Measurements from ENCODE around the gene UBTD2. TPM values are rescaled to one million over a fixed set of nuclear protein-coding genes. Genes with fewer than 3 reads are reported as not detected.

Gene UBTD2
- polyA plus RNA-seq, 1 donor (not counting 4 experiments of a cell fraction or from before 2014, with no cell fraction given), result 16.2 TPM

DNA sequence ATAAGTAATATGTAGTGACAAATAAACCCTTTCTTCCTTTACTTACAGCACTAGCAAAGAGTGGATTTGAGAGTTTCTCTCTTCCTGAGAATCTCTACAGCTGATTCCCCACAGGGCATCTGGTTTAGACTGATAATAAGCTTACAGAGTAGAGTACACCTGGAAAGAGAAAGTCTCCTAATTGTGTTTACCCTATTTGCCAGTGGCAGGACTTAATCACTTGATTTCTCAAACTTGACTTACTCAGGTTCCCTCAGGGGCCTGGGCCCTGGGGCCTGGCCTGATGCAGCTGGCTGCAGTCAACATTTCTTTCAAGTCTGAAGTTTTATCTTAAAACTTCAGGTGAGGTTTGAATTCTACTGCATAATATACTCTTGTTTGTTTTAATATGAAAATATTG, 38.0 kb upstream of the UBTD2 start:
- TF ChIP-seq, protein P1, sequence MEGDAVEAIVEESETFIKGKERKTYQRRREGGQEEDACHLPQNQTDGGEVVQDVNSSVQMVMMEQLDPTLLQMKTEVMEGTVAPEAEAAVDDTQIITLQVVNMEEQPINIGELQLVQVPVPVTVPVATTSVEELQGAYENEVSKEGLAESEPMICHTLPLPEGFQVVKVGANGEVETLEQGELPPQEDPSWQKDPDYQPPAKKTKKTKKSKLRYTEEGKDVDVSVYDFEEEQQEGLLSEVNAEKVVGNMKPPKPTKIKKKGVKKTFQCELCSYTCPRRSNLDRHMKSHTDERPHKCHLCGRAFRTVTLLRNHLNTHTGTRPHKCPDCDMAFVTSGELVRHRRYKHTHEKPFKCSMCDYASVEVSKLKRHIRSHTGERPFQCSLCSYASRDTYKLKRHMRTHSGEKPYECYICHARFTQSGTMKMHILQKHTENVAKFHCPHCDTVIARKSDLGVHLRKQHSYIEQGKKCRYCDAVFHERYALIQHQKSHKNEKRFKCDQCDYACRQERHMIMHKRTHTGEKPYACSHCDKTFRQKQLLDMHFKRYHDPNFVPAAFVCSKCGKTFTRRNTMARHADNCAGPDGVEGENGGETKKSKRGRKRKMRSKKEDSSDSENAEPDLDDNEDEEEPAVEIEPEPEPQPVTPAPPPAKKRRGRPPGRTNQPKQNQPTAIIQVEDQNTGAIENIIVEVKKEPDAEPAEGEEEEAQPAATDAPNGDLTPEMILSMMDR (optimal IDR thresholded peaks at IDR 0.05 in 1 of 3, IDR thresholded peaks at IDR 0.05 in 1 of 3, conservative IDR thresholded peaks at IDR 0.05 in 1 of 3; ENCODE audit: extremely low read depth in 1 of 3, insufficient read depth in 2 of 3, low read length in 3 of 3), result no peak
- TF ChIP-seq EZH2 (IDR thresholded peaks at IDR 0.05; ENCODE audit: low read length), result no peak
- Histone ChIP-seq H4K20me1 (ENCODE audit: control insufficient read depth, extremely low read depth, insufficient read depth, low read length) (no peaks in the 10 kb centered on the region), H3K27me3 (ENCODE audit: control insufficient read depth, extremely low read depth, insufficient read depth, low read length) (no peaks in the 10 kb centered on the region), H3K4me1 (ENCODE audit: control insufficient read depth, extremely low read depth, insufficient read depth, low read length) (peaks cover 10% of the 10 kb centered on the region), H3K4me2 (ENCODE audit: control insufficient read depth, extremely low read depth, insufficient read depth, low read depth, low read length) (peak overlapping the region; percentile 61), H2AFZ (ENCODE audit: control insufficient read depth, low read length) (peak overlapping the region; percentile 10), H3K27ac (ENCODE audit: control insufficient read depth, insufficient read depth, low read length) (peak overlapping the region; percentile 52), H3K9ac (ENCODE audit: control insufficient read depth, extremely low read depth, insufficient read depth, low read length) (peak overlapping the region; percentile 46), H3K79me2 (ENCODE audit: control insufficient read depth, insufficient read depth, low read length) (no peaks in the 10 kb centered on the region), H3K9me3 (ENCODE audit: control insufficient read depth, low read depth, low read length) (no peaks in the 10 kb centered on the region), H3K9me1 (ENCODE audit: control insufficient read depth, extremely low read depth, insufficient read depth, low read length) (no peaks in the 10 kb centered on the region), H3K4me3 (ENCODE audit: control insufficient read depth in 2 of 3, extremely low read depth in 1 of 3, insufficient read depth in 2 of 3, low read depth in 1 of 3, low read length in 3 of 3) (no peak overlapping the region), H3K36me3 (ENCODE audit: control insufficient read depth in 2 of 2, extremely low read depth in 1 of 2, insufficient read depth in 2 of 2, low read length in 2 of 2) (no peaks in the 10 kb centered on the region)
- DNase-seq (ENCODE audit: low read depth, low spot score) (no peak), FAIRE-seq (no peak)
- dilution Hi-C loops (cut with MboI; ENCODE audit: extremely low pct_ligation_motif_present, low sequenced_read_pairs), result no loop called here

DNA sequence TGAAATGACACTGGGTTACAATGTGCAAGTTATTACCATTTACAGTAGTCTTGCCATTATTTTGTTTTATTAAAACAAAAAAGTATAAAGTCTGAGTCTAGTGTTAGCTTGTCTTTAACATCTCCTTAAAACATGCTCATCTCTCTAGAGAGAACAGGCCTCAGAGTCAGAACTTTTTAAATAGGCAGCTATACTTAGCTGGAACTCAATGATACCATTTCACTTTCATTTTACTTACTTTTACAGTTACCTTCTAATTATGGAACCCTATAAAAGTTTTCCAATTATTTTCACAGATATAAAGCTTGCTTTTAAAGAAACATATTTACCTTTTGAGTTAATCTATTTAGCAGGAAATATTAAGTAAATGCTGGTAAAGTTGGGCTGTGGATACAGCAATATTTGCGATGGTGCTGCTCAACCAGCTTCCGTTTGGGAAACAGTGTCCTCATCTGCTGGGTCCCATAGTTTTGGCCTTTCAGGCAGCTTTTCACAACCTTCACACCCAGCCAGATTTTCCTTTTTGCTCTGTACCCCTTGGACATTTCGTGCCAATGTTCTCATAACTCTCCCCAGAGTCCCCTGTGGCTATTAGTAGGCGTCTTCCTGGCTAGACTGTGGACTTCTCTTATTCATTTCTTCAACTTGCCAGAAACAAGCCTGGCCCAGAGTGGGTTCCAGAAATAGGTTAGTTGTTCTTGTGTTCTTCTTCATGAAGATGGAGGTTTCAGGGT, 36.3 kb upstream of the UBTD2 start:
- H3K36me3 ChIP-seq (ENCODE audit: control insufficient read depth in 2 of 2, extremely low read depth in 1 of 2, insufficient read depth in 2 of 2, low read length in 2 of 2), result no peaks in the 10 kb centered on the region
- no peaks in the 10 kb centered on the region for H3K9me3 ChIP-seq (ENCODE audit: control insufficient read depth, low read depth, low read length)
- H3K4me3 ChIP-seq (ENCODE audit: control insufficient read depth in 2 of 3, extremely low read depth in 1 of 3, insufficient read depth in 2 of 3, low read depth in 1 of 3, low read length in 3 of 3), result no peak overlapping the region
- no peaks in the 10 kb centered on the region for H3K27me3 ChIP-seq (ENCODE audit: control insufficient read depth, extremely low read depth, insufficient read depth, low read length)
- no peak overlapping the region for H3K27ac ChIP-seq (ENCODE audit: control insufficient read depth, insufficient read depth, low read length)
- peaks cover 23% of the 10 kb centered on the region for H3K4me1 ChIP-seq (ENCODE audit: control insufficient read depth, extremely low read depth, insufficient read depth, low read length)
- no peak overlapping the region for H3K4me2 ChIP-seq (ENCODE audit: control insufficient read depth, extremely low read depth, insufficient read depth, low read depth, low read length)
- no peak overlapping the region for H3K9ac ChIP-seq (ENCODE audit: control insufficient read depth, extremely low read depth, insufficient read depth, low read length)
- H3K79me2 ChIP-seq (ENCODE audit: control insufficient read depth, insufficient read depth, low read length), result no peaks in the 10 kb centered on the region
- TF ChIP-seq EZH2 (IDR thresholded peaks at IDR 0.05; ENCODE audit: low read length), result no peak
- TF ChIP-seq, protein P1 (optimal IDR thresholded peaks at IDR 0.05 in 1 of 3, IDR thresholded peaks at IDR 0.05 in 1 of 3, conservative IDR thresholded peaks at IDR 0.05 in 1 of 3; ENCODE audit: extremely low read depth in 1 of 3, insufficient read depth in 2 of 3, low read length in 3 of 3), result no peak
- DNase-seq (ENCODE audit: low read depth, low spot score) (no peak), FAIRE-seq (no peak)
- H4K20me1 ChIP-seq (ENCODE audit: control insufficient read depth, extremely low read depth, insufficient read depth, low read length), result no peaks in the 10 kb centered on the region
- H2AFZ ChIP-seq (ENCODE audit: control insufficient read depth, low read length), result peak overlapping the region; percentile 4
- H3K9me1 ChIP-seq (ENCODE audit: control insufficient read depth, extremely low read depth, insufficient read depth, low read length), result no peaks in the 10 kb centered on the region
- dilution Hi-C loops (cut with MboI; ENCODE audit: extremely low pct_ligation_motif_present, low sequenced_read_pairs), result no loop called here

Data from keratinocyte (primary cell).